Measurements from ENCODE around the gene PPP4R1.
A peak's percentile ranks its signal among the peaks of the same experiment; 100 is the strongest.

The PPP4R1 gene

DNA sequence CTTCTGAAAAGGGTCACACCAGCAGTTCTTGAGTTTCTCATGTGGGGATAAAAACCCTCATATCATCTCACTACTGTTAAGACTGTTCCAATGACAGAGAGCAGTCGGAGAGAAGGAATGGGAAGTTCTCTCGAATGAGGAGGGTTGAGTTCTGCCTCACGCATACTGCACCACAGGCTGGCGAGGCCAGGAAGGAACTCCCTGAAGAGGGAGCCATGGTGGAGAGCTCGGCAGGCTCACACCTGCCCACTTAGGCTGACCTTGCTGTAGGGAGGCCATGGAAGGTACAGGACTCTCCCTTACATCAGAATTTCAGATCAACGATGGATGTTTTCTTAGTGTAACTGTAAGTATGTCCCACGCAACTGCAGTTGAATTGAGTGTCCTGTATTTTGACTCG, 74.4 kb downstream of the PPP4R1 start:
- DNase-seq: no peak

DNA sequence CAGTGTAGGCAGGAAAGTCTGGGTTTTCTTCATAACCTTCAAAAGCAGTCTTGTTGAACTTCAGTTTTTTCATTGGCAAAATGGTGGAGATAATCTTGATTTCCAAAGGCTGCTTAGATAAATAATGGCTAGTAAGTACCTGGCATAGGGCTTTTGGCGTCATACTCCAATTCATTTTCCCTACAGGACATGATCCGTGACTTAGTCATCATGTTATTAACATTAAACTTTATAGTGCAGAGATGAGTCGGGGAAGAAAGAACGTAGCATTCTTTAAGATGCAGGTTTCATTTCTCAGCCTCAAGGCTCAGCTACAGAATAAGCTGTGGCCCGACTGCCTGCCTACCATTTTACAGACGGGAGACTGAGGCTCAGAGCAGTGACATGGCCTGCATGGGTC, 75.1 kb downstream of the PPP4R1 start:
- DNase-seq: no peak

DNA sequence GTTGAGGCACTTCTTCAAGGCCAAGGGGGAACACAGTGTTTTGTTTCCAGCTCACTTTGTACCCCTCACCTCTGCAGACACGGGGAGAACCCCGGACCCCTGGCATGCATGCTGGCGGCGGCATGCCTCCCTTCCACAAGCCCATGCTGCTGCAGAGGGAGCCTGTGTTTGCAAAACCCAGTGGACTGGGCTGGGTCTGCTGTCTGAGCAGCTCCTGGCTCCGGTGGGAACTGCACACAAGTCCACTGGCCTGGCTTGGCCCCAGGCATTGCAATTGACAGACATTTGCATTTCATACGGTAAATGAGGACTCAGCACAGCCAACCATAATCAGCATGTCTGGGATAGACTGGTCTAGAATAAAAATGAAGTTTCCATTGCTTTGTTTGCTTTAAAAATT, 76.7 kb downstream of the PPP4R1 start:
- DNase-seq: no peak

DNA sequence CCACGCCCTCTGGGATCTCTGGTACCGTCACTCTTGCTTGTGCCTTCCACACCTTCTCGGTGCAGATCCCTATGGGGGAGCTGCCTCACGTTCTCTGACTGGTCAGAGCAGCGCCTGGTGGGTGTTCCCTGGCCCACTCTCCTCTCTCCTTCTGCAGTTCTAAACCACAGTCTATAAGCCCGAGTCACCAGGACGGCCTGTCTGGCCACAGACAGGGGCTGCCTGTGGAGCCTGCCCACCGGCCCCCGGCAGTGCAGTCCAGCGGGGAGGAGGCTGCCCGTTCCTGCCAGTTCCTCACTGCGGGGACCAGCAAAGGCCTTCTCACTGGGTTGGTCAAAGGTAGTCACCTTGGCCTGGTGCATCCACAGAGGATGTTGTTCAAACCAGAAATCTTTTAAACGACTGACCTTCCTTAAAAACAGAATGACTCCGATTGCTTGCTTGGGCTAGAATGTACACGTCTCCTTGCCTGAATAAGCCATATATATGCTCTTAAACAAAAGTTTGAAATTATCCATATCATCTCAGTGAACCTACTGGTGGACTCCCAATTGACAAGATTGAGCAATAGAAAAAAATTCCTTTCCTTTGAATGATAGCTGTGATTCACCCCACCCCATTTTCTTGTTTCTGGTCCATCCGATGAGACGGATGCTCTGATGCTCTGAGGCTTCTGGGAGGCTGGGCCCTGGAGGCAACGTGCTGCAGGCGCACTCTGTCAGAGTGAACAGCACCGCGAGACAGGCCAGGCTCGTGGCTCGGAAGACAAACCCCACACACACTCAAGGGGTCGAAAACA, 77.8 kb downstream of the PPP4R1 start:
- peak; percentile 62 for DNase-seq

DNA sequence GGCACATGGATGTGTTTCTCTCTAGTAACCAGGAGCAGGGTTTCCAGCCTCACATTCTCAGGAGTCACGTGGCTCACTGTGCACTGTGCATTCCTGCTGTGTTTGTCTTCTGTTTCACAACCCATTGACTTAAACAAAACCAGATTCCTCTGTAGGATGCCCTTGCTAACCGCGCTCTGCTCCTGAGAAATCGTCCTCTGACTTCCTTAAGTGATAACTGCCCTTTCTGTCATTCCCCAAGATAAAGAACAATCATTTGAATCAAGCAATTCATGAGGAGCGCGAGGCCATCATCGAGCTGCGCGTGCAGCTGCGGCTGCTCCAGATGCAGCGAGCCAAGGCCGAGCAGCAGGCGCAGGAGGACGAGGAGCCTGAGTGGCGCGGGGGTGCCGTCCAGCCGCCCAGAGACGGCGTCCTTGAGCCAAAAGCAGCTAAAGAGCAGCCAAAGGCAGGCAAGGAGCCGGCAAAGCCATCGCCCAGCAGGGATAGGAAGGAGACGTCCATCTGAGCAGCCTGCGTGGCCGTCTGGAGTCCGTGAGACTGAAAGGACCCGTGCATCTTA, 78.8 kb downstream of the PPP4R1 start:
- DNase-seq: no peak

DNA sequence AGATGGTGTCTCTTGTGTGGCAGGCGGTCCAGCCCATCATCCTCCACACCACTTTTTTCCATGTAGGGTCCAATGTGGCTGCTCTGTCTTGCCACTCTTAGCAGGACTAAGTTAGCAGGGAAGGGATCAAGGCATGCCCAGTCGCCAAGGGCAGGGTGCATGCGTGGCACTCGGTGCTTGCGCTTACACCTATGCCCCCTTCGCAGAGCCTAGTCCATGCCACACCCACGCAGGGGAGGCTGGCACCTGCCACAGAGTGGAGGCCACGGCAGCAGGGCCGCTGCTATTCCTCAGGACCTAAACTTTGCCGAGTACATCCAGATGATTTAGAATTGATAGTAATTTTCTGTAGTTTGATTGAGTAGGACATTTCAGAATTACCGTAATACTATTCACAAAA, 79.5 kb downstream of the PPP4R1 start:
- DNase-seq: no peak

DNA sequence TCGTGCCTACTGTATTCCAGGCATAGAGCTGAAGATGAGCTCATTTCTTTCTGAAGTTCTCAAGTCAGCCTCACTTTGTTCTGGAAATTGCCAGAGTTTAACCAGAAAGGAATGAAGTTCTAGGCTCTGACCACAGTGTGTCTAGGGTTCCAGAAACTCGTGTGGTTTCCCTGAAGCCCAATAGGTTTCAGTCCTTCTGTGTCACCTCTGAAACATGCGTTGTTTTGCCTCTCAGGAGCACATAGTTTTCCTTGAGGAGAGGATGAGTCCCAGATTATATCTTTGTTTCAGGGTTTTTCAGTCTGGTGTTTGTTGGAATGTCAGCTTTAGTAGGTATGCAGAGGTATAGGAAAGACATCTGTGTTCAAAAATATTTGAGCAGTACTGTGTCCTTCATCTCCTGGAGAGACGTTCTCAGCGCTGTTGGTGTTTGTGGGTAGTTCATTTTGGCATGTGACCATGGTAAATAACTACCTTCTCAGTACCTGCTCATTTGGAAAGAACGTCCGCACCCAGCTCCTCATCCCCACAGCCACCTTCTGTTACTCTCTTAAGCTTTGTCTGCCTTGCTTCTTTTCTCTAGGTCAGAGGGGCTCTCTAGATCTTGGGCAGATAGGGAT, 82.5 kb downstream of the PPP4R1 start:
- DNase-seq: peak; percentile 80

DNA sequence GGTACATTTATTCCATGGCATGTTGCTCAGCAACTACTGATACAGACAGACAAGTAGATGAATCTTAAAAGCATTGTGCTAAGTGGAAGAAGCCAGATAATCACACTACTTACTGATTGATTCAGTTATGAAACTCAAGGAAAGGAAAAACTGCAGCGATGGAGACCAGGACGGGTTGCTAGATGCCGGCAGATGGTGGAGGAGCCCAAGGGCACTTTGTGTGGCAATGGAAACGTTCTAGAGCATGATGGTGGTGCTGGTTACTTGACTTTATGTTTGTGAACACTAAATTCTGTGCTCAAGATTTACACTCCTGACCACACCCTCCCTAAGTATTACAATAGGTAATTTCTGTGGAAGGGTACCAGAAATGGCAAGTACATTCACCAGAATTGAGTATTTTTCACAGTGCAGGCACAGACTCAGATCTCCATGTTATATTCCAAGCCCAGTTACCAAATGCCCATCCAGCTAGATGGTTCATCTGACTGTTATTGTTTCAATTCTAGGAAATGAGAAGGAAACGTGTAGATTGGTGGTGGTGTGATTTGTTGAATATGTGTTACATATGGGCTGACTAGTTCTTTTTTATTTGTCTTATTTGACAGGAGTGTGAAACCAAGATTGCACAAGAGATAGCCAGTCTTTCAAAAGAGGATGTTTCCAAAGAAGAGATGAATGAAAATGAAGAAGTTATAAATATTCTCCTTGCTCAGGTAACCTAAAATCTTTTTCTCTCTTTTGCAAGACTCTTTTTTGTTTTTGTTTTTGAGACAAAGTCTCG, 83.9 kb downstream of the PPP4R1 start:
- no peak for DNase-seq

DNA sequence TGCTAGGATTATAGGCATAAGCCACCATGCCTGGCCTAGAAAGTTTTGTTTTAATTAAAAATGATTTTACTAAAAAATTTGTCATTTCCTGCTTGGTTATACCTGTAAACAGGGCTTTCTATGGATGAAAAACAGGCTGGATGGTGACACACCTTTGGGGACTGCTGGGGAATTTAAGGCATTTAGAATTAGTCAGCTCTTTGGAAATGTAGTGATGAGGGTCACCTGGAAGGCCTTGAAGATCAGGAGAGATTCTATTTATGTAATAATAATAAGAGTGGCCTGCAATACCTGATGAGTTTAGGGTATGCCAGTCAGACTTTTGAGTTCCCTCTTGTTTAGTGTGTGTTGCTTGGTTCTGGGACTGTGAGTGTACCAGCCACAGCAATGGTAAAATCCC, 87.9 kb downstream of the PPP4R1 start:
- DNase-seq: no peak

DNA sequence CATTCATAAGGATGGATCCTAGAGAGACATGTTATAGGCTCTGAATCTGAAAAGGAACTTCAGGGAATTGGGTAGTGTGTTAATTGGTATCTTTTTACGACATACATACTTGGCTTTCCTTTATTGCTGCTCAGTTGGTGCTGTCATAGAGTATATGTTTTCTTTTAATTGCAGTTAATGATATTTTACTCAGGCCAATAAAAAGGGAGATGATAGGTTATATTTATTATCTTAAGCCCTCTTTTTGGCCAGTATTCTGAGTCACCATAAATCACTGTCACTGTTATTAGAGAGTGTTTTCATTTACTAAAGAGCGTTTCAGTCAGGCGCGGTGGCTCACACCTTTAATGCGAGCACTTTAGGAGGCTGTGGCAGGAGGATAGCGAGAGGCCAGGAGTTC, 91.4 kb downstream of the PPP4R1 start:
- DNase-seq: no peak

DNA sequence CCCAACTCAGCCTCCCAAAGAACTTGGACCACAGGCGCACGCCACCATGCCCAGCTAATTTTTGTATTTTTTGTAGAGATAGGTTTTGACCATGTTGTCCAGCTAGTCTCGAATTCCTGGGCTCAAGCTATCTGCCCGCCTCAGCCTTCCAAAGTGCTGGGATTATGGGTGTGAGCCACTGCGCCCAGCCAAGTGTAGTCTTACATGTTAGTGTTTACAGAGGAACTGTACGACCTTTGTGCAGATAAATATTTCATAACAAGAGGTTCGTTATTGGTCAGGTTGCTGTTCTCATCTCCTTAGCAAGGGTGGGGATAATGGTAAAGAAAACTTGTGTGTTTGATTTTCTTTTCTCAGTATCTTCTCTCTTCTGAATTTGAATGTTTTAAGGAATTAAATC, 92.6 kb downstream of the PPP4R1 start:
- no peak for DNase-seq

DNA sequence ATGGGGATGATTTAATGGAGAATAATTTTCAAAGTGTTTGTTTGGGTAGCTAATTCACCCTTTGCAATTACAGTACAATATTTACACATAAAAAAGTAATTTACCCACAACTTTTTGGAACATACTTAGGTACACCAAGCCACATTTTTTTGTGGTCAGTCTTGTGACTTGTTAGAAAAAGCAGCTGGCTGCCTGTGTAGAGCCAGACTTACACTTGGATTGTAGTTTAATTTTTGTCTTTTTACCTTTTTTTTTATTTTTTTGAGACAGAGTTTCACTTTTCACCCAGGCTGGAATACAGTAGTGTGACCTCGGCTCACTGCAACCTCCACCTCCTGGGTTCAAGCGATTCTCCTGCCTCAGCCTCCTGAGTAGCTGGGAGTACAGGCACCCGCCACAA, 93.7 kb downstream of the PPP4R1 start:
- no peak for DNase-seq

DNA sequence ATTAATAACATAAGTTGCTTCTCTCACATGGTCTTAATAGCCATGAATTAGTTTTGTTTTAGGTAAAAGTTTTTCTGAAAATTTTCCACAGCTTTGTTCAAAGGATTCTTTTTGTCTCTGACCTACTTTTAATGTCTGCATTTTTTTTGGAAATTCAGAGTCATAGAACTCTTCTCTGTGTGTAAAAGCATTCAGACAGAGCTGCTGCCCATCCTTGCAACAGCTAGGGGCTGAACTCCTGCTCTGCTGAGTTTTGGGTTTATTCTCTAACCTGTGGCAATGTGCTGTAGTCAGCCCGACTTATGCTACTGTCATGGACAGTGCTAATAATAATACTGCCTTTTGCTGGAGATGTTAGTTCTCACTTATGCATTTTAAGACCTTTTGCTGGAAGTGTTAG, 95.0 kb downstream of the PPP4R1 start:
- no peak for DNase-seq

DNA sequence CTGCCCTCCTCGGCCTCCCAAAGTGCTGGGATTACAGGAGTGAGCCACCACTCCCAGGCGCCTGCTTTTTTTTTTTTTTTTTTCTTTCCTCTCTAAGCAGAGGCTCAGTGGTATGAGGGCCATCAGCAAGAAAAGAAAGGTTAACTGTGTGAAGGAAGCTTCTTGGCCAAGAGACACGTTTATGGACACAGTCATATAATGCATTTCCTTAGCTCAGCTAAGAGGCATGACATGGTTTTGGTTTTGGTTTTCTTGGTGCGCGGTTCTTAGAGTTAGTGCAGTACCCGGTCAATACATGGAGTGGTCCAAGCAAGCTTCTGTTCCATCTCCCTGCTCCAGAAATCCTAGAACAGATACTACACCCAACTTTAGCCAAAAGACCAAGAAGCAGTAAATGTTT, 96.5 kb downstream of the PPP4R1 start:
- DNase-seq: no peak

DNA sequence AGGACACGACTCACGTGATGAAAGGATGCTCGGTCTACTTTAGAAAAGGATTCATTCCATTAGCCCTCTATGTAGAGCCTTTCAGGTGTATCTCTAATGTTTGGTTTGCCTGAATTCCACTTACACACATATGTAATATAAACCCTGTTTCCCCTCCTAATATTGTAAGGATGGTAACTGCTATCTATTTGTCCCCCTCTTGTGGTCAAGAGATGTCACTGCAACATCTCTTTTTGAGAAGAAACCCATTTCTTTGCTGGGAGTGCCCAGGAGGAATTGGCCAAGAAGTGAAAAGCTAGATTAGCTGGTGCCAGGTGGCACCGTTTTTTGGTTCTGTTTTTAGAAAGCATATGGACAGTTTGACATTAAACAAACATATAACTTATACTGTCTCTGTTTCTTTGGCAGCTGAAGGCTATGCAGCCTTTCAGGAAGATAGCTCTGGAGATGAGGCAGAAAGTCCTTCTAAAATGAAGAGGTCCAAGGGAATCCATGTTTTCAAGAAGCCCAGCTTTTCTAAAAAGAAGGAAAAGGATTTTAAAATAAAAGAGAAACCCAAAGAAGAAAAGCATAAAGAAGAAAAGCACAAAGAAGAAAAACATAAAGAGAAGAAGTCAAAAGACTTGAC, 97.8 kb downstream of the PPP4R1 start:
- DNase-seq: no peak

DNA sequence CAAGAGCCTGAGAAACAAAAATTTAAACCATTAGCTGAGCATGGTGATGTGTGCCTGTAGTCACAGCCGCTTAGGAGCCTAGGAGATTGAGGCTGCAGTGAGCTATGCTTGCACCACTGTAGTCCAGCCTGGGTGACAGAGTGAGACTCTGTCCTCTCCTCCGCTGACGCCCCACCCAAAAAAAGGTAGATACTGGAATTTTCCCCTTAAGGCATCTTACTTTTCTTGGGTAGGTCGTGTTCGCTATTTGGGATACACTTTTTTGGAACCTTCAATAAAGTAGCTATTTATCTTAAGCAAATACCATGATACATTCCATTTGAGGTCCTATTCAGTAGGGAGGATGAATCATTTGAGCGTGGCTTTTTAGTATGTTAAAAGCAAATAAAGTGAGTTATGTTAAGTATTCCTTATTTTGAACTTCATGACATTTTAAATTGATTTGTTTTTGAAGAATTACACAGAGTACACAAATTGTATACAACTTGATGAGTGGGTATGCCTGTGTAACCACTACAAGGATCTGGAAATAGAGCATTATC, 100.3 kb downstream of the PPP4R1 start:
- DNase-seq: no peak

DNA sequence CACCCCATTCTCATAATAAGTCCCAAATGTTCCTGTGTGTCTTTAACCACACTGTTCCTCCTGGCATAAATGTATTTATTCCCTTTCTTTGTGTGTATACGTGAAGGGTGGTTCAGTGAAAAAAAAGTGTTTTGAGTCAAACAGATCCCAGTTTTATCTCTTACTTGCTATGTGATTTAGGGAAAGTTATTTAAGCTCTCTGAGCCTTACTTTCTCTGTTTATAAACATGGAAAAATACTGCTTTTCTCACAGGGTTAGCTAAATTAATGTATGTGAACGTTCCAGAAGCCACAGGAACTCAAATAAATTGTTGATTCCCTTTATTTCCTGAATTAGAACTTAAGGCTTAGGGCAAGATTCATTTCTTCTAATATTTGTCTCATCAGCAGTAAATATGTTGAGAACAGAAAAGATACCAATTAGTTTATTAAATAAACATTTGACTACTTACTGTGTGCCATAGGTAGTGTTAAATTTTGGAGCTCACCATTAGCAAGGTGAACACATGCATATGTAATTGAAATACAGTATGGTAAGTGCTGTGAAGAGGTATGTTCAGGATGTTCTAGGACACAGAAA, 105.8 kb downstream of the PPP4R1 start:
- no peak for DNase-seq

DNA sequence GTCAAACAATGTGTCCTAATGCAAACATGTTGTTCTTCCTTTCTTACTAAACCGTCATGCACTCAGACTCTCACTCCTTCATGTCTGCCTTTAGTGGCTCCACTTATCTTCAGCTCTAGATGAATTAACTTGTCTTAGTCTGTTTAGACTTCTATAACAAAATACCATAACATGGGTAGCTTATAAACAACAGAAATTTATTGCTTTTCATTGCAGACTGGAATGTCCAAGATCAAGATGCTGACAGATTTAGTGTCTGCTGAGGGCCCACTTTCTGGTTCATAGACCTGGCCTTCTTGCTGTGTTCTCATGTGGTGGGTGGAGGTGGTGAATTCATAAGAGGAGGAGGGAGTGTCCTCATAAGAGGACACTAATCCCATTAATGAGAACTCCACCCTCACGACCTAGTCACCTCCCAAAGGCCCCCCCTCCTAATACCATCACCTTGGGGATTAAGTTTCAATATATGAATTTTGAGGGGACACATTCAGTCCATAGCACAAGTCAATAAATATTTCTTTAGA, 106.7 kb downstream of the PPP4R1 start:
- DNase-seq: no peak

DNA sequence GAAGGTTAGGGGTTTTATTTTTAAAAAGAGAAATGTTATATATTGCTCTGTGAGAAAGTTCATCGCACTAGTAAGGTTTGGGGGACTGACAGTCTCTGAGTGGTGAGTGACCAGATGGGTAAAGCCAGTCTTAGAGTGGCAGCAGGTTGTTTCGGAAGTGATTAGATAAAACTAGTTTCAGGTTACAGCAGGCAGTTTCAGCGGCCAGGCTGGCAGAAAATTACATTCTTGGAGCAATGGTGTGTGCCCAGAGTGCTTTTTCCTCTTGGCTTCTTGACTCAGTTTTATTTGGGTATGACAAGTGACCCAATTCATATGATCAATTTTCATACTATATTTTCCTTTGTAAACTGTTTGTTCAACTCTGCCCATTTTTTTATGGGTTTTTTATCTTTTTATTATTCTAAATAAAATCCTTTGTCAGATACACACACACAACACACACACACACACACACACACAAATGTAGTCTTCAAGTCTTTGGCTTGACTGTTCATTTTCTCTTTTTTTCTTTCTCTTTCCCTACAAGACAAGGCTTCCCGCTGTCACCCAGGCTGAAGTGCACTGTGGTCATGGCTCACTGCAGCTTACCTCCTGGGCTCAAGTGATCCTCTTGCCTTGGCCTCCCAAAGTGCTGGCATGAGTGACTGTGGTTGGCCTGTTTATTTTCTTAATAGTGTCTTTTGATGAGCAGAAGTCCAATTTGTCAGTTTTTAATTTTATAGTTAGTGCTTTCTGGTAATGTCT, 108.1 kb downstream of the PPP4R1 start:
- no peak for DNase-seq

Measured in islet precursor cell (in vitro differentiated cells).